GF-D8 (cell line): Measurements from ENCODE around the gene MFAP1.

ENCODE experiments used
- DNase-seq: peaks from one replicate; lab custom pipeline; 2025; lab: John Stamatoyannopoulos, UW

Gene MFAP1

GRCh38 chr15:43776101-43776717 lies 48.3 kb downstream of the MFAP1 start:
- no peak for DNase-seq

GRCh38 chr15:43775411-43775965 lies 49.0 kb downstream of the MFAP1 start:
- DNase-seq = no peak

- no peak for DNase-seq
Observed at GRCh38 chr15:43774062-43774461, 50.4 kb downstream of the MFAP1 start.

GRCh38 chr15:43772624-43773023 lies 51.9 kb downstream of the MFAP1 start:
- no peak for DNase-seq

- DNase-seq = no peak
Observed at GRCh38 chr15:43771816-43772215, 52.7 kb downstream of the MFAP1 start.

GRCh38 chr15:43769584-43770228 lies 54.8 kb downstream of the MFAP1 start:
- no peak for DNase-seq

- DNase-seq = no peak
Observed at GRCh38 chr15:43763819-43764446, 60.6 kb downstream of the MFAP1 start.

- no peak for DNase-seq
Observed at GRCh38 chr15:43762824-43763223, 61.7 kb downstream of the MFAP1 start.
